HCT116 (cell line): ENCODE results near the gene ICA1.

ENCODE experiments used
- CTCF ChIP-seq, 3 experiments: fragments of 200-600 bp in 1 of 3; sonication (generic) in 1 of 3; IDR thresholded peaks in 2 of 3; conservative IDR thresholded peaks in 1 of 3; 2 replicates each; pipeline ENCODE4 v1.5.1; 2012 to 2017; ENCODE audit warnings: low read depth in 2 of 3, low read length in 2 of 3, antibody characterized with exemption in 1 of 3, borderline replicate concordance in 1 of 3, control low read depth in 1 of 3, mild to moderate bottlenecking in 1 of 3, mixed read lengths in 1 of 3, mixed run types in 1 of 3, moderate library complexity in 1 of 3; ENCODE audit not compliant: insufficient read depth in 1 of 3
- EZH2 ChIP-seq: fragments of 200-600 bp; sonication (generic); IDR thresholded peaks from 2 replicates; pipeline ENCODE4 v1.6.1; 2017; ENCODE audit warnings: antibody characterized with exemption, mixed run types
- JUND ChIP-seq: IDR thresholded peaks from 2 replicates; pipeline ENCODE4 v1.6.1; 2012
- POLR2A ChIP-seq: IDR thresholded peaks from 2 replicates; pipeline ENCODE4 v1.7.0; 2011; ENCODE audit warnings: borderline replicate concordance; ENCODE audit not compliant: insufficient read depth, insufficient read length; ENCODE audit errors: extremely low read depth
- POLR2AphosphoS5 ChIP-seq: IDR thresholded peaks from 2 replicates; pipeline ENCODE4 v1.6.1; 2011; ENCODE audit warnings: mild to moderate bottlenecking, low read depth, low read length, moderate library complexity
- TF ChIP-seq, protein P1 (sequence below): IDR thresholded peaks from 2 replicates; pipeline ENCODE4 v1.6.1; 2011; ENCODE audit warnings: mild to moderate bottlenecking, low read length, moderate library complexity; ENCODE audit not compliant: insufficient replicate concordance; ENCODE audit errors: extremely low read depth

DNA sequence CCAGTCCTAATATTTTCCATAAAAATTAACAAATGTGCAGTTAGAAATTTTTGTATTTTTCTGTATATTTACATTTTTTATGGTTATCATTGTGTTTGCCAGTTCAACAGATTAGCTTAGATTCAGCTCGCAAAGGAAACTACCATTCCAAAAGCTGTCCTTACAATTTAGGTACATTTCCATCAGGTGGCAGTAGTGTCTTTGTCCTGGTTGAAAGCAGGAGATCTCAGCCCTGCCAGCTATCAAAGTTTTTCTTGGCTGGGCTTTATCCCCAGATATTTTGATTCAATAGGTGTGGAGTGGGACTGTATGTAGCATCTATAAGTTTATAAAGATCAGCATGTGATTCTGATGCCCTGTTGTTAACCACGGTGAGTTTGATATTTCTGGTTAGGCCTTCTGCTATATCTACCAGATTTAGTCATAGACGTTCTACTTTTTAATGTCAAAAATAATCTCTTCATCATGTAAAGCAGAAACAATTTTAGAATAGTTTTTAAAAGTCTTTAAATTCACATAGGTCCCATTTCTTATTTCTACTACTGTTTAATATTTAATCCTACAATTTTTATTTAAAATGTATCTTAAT, 15.5 kb upstream of the ICA1 start:
- peak; percentile 46 to 60 (median 47); a peak in 5 of 6 replicates for TF ChIP-seq CTCF (IDR thresholded peaks at IDR 0.05 in 2 of 3, conservative IDR thresholded peaks at IDR 0.05 in 1 of 3; ENCODE audit: borderline replicate concordance in 1 of 3, insufficient read depth in 1 of 3, low read depth in 2 of 3, low read length in 2 of 3)
- no peak for TF ChIP-seq POLR2A
- TF ChIP-seq, protein P1, sequence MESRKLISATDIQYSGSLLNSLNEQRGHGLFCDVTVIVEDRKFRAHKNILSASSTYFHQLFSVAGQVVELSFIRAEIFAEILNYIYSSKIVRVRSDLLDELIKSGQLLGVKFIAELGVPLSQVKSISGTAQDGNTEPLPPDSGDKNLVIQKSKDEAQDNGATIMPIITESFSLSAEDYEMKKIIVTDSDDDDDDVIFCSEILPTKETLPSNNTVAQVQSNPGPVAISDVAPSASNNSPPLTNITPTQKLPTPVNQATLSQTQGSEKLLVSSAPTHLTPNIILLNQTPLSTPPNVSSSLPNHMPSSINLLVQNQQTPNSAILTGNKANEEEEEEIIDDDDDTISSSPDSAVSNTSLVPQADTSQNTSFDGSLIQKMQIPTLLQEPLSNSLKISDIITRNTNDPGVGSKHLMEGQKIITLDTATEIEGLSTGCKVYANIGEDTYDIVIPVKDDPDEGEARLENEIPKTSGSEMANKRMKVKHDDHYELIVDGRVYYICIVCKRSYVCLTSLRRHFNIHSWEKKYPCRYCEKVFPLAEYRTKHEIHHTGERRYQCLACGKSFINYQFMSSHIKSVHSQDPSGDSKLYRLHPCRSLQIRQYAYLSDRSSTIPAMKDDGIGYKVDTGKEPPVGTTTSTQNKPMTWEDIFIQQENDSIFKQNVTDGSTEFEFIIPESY: no peak
- TF ChIP-seq JUND: no peak
- TF ChIP-seq POLR2AphosphoS5: no peak
- TF ChIP-seq EZH2: no peak
